ENCODE results near the gene LRTM2. TPM values are rescaled to one million over a fixed set of nuclear protein-coding genes. Genes with fewer than 3 reads are reported as not detected.

LRTM2 gene
- polyA plus RNA-seq, 1 donor from 2014 or later, result 2.4 TPM

- H3K36me3 ChIP-seq (ENCODE audit: insufficient read depth, low read length), result no peaks in the 10 kb centered on the region
- no peak overlapping the region for H3K4me3 ChIP-seq (ENCODE audit: low read length)
- H2AFZ ChIP-seq (ENCODE audit: low read depth, low read length), result no peak overlapping the region
- no peak overlapping the region for H3K9ac ChIP-seq (ENCODE audit: low read length)
- H3K9me2 ChIP-seq (ENCODE audit: insufficient read depth, low read length), result no peaks in the 10 kb centered on the region
- no peak overlapping the region for H3K4me2 ChIP-seq (ENCODE audit: low read length)
- TF ChIP-seq EZH2 (IDR thresholded peaks at IDR 0.05; ENCODE audit: borderline replicate concordance, insufficient read depth, low read length, poor library complexity, severe bottlenecking), result no peak
- TF ChIP-seq MXI1 (conservative IDR thresholded peaks at IDR 0.05; ENCODE audit: poor library complexity, severe bottlenecking), result no peak
- TF ChIP-seq TAF1 (IDR thresholded peaks at IDR 0.05; ENCODE audit: low read depth), result no peak
- TF ChIP-seq CTCF (IDR thresholded peaks at IDR 0.05; ENCODE audit: poor library complexity, severe bottlenecking), result no peak
- TF ChIP-seq REST (IDR thresholded peaks at IDR 0.05; ENCODE audit: borderline replicate concordance), result no peak
- TF ChIP-seq EP300 (conservative IDR thresholded peaks at IDR 0.05; ENCODE audit: poor library complexity, severe bottlenecking), result no peak
- no peak for TF ChIP-seq POLR2AphosphoS5 (IDR thresholded peaks at IDR 0.05)
- no peak for TF ChIP-seq RAD21 (conservative IDR thresholded peaks at IDR 0.05)
- TF ChIP-seq SMC3 (conservative IDR thresholded peaks at IDR 0.05; ENCODE audit: poor library complexity), result no peak
- no peaks in the 10 kb centered on the region for H3F3A ChIP-seq (ENCODE audit: insufficient read depth, low read length, poor library complexity, severe bottlenecking)
- no peaks in the 10 kb centered on the region for H3K9me3 ChIP-seq (ENCODE audit: low read length)
- no peak overlapping the region for H3K27ac ChIP-seq (ENCODE audit: low read length)
- H3K79me2 ChIP-seq (replicated peaks; ENCODE audit: insufficient read depth, low read length), result no peaks in the 10 kb centered on the region
- H4K20me1 ChIP-seq (ENCODE audit: insufficient read depth), result no peaks in the 10 kb centered on the region
- no peaks in the 10 kb centered on the region for H3K27me3 ChIP-seq (ENCODE audit: insufficient read depth, low read depth, low read length)
Measured at GRCh38 chr12:1787714-1788113, 32.7 kb upstream of the LRTM2 start.

GRCh38 chr12:1790444-1790843 lies 29.9 kb upstream of the LRTM2 start:
- Histone ChIP-seq H3K79me2 (replicated peaks; ENCODE audit: insufficient read depth, low read length) (no peaks in the 10 kb centered on the region), H4K20me1 (ENCODE audit: insufficient read depth) (no peaks in the 10 kb centered on the region), H3K36me3 (ENCODE audit: insufficient read depth, low read length) (no peaks in the 10 kb centered on the region), H3K4me2 (ENCODE audit: low read length) (no peak overlapping the region), H3K4me3 (ENCODE audit: low read length) (no peak overlapping the region), H3K9me2 (ENCODE audit: insufficient read depth, low read length) (no peaks in the 10 kb centered on the region), H3K27ac (ENCODE audit: low read length) (no peak overlapping the region), H3K27me3 (ENCODE audit: insufficient read depth, low read depth, low read length) (no peaks in the 10 kb centered on the region), H2AFZ (ENCODE audit: low read depth, low read length) (no peak overlapping the region), H3K9me3 (ENCODE audit: low read length) (no peaks in the 10 kb centered on the region), H3F3A (ENCODE audit: insufficient read depth, low read length, poor library complexity, severe bottlenecking) (no peaks in the 10 kb centered on the region), H3K9ac (ENCODE audit: low read length) (no peak overlapping the region)
- TF ChIP-seq POLR2AphosphoS5 (IDR thresholded peaks at IDR 0.05) (no peak), RAD21 (conservative IDR thresholded peaks at IDR 0.05) (no peak)
